GM12878 (cell line): ENCODE results near the gene RGS1. TPM values are rescaled to one million over a fixed set of nuclear protein-coding genes. Genes with fewer than 3 reads are reported as not detected.
A peak's percentile ranks its signal among the peaks of the same experiment; 100 is the strongest.

Experiments
- ATAC-seq: fragments of 200-7000 bp; cut with Tn5 transposase; 3 replicates; pipeline ENCODE4 v1.9.1; 2020; ENCODE audit warnings: mild to moderate bottlenecking, moderate library complexity
- BruUV-seq: library from RNA; stranded (reverse); fragments of 400-500 nt; replicated peaks from 2 replicates; lab custom pipeline; 2021; lab: Mats Ljungman, UMichigan
- CTCF ChIA-PET: fragments of 300-600 bp; sonication (Branson Sonifier 250); formaldehyde crosslinking; extraction: SDS; loops from one replicate; lab custom pipeline; 2021; ENCODE audit warnings: inconsistent platforms; lab: Yijun Ruan, JAX
- POLR2A ChIA-PET: fragments of 350-600 bp; formaldehyde crosslinking; extraction: SDS; loops from one replicate; lab custom pipeline; 2021; ENCODE audit warnings: inconsistent platforms; lab: Charles Lee
- RAD21 ChIA-PET: fragments of 300-600 bp; sonication (Branson Sonifier 250); formaldehyde crosslinking; loops from one replicate; lab custom pipeline; 2023; ENCODE audit warnings: antibody characterized with exemption; ENCODE audit not compliant: unreplicated experiment; lab: Charles Lee
- SMC1A ChIA-PET: fragments of 300-600 bp; sonication (Branson Sonifier 250); formaldehyde crosslinking; loops from one replicate; lab custom pipeline; 2023; ENCODE audit not compliant: unreplicated experiment, uncharacterized antibody; lab: Charles Lee
- DNase-seq: peaks from one replicate; pipeline ENCODE4 v3.0.0-alpha.2; 2011; ENCODE audit warnings: low read depth, low spot score
- FAIRE-seq: peaks from 3 replicates; lab custom pipeline; 2011; peaks lifted over from hg19 to GRCh38; lab: Jason Lieb, UNC
- H2AFZ ChIP-seq: 2 replicates; pipeline ENCODE4 v1.6.0; 2011; ENCODE audit warnings: low read depth, low read length, control low read depth; ENCODE audit not compliant: control insufficient read depth
- H3K27ac ChIP-seq: 2 replicates; pipeline ENCODE4 v1.5.1; 2011; ENCODE audit warnings: control low read depth; ENCODE audit not compliant: control insufficient read depth, insufficient read depth
- H3K27me3 ChIP-seq, 2 experiments: replicated peaks in 1 of 2; 2 replicates each; pipeline versions ENCODE4 v1.6.0 to v1.6.1; 2011; ENCODE audit warnings: low read length in 1 of 2; ENCODE audit not compliant: control insufficient read depth in 2 of 2, insufficient read depth in 2 of 2
- H3K36me3 ChIP-seq, 2 experiments: 2 replicates each; pipeline ENCODE4 v1.5.1; 2011; ENCODE audit warnings: low read length in 1 of 2; ENCODE audit not compliant: control insufficient read depth in 2 of 2, insufficient read depth in 2 of 2
- H3K4me1 ChIP-seq: 2 replicates; pipeline ENCODE4 v1.6.1; 2011; ENCODE audit warnings: mild to moderate bottlenecking, low read length, moderate library complexity, mixed read lengths; ENCODE audit not compliant: control insufficient read depth, insufficient read depth
- H3K4me2 ChIP-seq: 2 replicates; pipeline ENCODE4 v1.6.0; 2011; ENCODE audit warnings: control low read depth; ENCODE audit not compliant: control insufficient read depth, insufficient read depth
- H3K4me3 ChIP-seq: fragments of 200-600 bp; sonication (generic); 2 replicates; pipeline ENCODE4 v1.5.1; 2016
- H3K79me2 ChIP-seq: 2 replicates; pipeline ENCODE4 v1.6.0; 2011; ENCODE audit warnings: low read length; ENCODE audit not compliant: control insufficient read depth, insufficient read depth
- H3K9ac ChIP-seq: 2 replicates; pipeline ENCODE4 v1.8.0; 2011; ENCODE audit warnings: low read length, control low read depth, mixed read lengths; ENCODE audit not compliant: control insufficient read depth, insufficient read depth
- H3K9me3 ChIP-seq: replicated peaks from 3 replicates; pipeline ENCODE4 v1.5.1; 2011; ENCODE audit warnings: mild to moderate bottlenecking, low read length; ENCODE audit not compliant: control insufficient read depth, insufficient read depth
- H4K20me1 ChIP-seq: 2 replicates; pipeline ENCODE4 v1.6.0; 2011; ENCODE audit not compliant: control insufficient read depth, insufficient read depth
- CREB1 ChIP-seq: IDR thresholded peaks from 2 replicates; pipeline ENCODE4 v1.6.1; 2012; ENCODE audit warnings: low read depth, mild to moderate bottlenecking, inconsistent platforms
- DPF2 ChIP-seq: fragments of 450-650 bp; IDR thresholded peaks from 2 replicates; pipeline ENCODE4 v1.6.1; 2017; ENCODE audit warnings: mild to moderate bottlenecking
- HDGF ChIP-seq: fragments of 450-650 bp; IDR thresholded peaks from 2 replicates; pipeline ENCODE4 v1.6.1; 2016; ENCODE audit warnings: antibody characterized with exemption
- IKZF1 ChIP-seq: fragments of 450-650 bp; conservative IDR thresholded peaks from 2 replicates; pipeline ENCODE4 v1.6.1; 2017; ENCODE audit warnings: antibody characterized with exemption, mild to moderate bottlenecking
- IKZF2 ChIP-seq, 2 experiments: fragments of 450-650 bp; IDR thresholded peaks; 2 replicates each; pipeline ENCODE4 v1.6.1; 2017; ENCODE audit warnings: mild to moderate bottlenecking in 2 of 2, moderate library complexity in 2 of 2
- JUNB ChIP-seq: IDR thresholded peaks from 2 replicates; pipeline ENCODE4 v1.6.1; 2016; ENCODE audit warnings: antibody characterized with exemption, mild to moderate bottlenecking
- KLF5 ChIP-seq: fragments of 450-650 bp; IDR thresholded peaks from 2 replicates; pipeline ENCODE4 v1.6.1; 2014; ENCODE audit warnings: mild to moderate bottlenecking; ENCODE audit not compliant: partially characterized antibody
- MTA2 ChIP-seq: fragments of 450-650 bp; IDR thresholded peaks from 2 replicates; pipeline ENCODE4 v1.6.1; 2016; ENCODE audit warnings: low read depth, mild to moderate bottlenecking, moderate library complexity
- NR2F1 ChIP-seq: fragments of 450-650 bp; conservative IDR thresholded peaks from 2 replicates; pipeline ENCODE4 v1.6.1; 2017; ENCODE audit warnings: mild to moderate bottlenecking
- POLR2AphosphoS2 ChIP-seq: IDR thresholded peaks from 2 replicates; pipeline ENCODE4 v1.6.1; 2011; ENCODE audit warnings: low read depth, mild to moderate bottlenecking, low read length, improper control_type of control experiment, moderate library complexity
- TCF7 ChIP-seq: IDR thresholded peaks from 2 replicates; pipeline ENCODE4 v1.6.1; 2014; ENCODE audit warnings: antibody characterized with exemption, borderline replicate concordance
- WGBS: methylation state at CpG from one replicate; pipeline ENCODE4 v1.1.6; 2016; ENCODE audit warnings: low lambda C conversion rate; ENCODE audit not compliant: insufficient replicate concordance, insufficient coverage; ENCODE audit errors: missing lambda C conversion rate; 5-methylcytosine and 5-hydroxymethylcytosine counted together
- in situ Hi-C: fragments of 300-500 bp; cut with MboI; formaldehyde crosslinking; loops from 9 replicates; pipeline ENCODE4 v1.14.3; 2018; ENCODE audit warnings: mixed read lengths
- intact Hi-C: fragments of 100-400 bp; cut with micrococcal nuclease; formaldehyde crosslinking; loops from one replicate; pipeline ENCODE4 v1.14.2; 2022; ENCODE audit not compliant: unreplicated experiment
- polyA plus RNA-seq, 11 experiments: library from polyadenylated mRNA; depleted of rRNA in 4 of 11; unstranded in 6 of 11; stranded (reverse) in 5 of 11; fragments of >200 nt; fragmentation: Nextera tagmentation in 4 of 11; fragmentation: Illumina TruSeq in 1 of 11; extraction: Ambion mirVana in 4 of 11; extraction: Trizol in 1 of 11; gene quantifications; 1 replicate in 1 of 11; 2 replicates in 10 of 11; pipeline versions ENCODE4 v1.2.1 to v1.2.3, GENCODE V29; 2011 to 2016; ENCODE audit warnings: inconsistent platforms in 2 of 11, missing spikeins in 2 of 11, low read depth in 1 of 11
- total RNA-seq, 4 experiments: library from RNA; depleted of rRNA in 3 of 4; stranded (reverse); fragments of >200 nt in 3 of 4; fragmentation: Illumina TruSeq in 1 of 4; extraction: Trizol in 1 of 4; gene quantifications; 2 replicates each; pipeline versions ENCODE4 v1.2.1 to v1.2.3, GENCODE V29; 2013 to 2021
- TF ChIP-seq, protein P1 (sequence below): fragments of 450-650 bp; IDR thresholded peaks from 2 replicates; pipeline ENCODE4 v1.6.1; 2016; ENCODE audit warnings: mild to moderate bottlenecking, moderate library complexity, borderline replicate concordance
- TF ChIP-seq, protein P2 (sequence below): IDR thresholded peaks from 2 replicates; pipeline ENCODE4 v1.6.1; 2011; ENCODE audit warnings: low read depth, low read length, improper control_type of control experiment, borderline replicate concordance
- TF ChIP-seq, protein P3 (sequence below): fragments of 450-650 bp; formaldehyde crosslinking; IDR thresholded peaks from 2 replicates; pipeline ENCODE4 v1.5.0; 2022; ENCODE audit warnings: mild to moderate bottlenecking, missing genetic modification characterization

The RGS1 gene
- total and polyA plus RNA-seq, 10 of the 15 experiments (the other 5 are each of a cell fraction or from before 2014, with no cell fraction given): 20.7 to 882 (median 45.9) TPM

DNA sequence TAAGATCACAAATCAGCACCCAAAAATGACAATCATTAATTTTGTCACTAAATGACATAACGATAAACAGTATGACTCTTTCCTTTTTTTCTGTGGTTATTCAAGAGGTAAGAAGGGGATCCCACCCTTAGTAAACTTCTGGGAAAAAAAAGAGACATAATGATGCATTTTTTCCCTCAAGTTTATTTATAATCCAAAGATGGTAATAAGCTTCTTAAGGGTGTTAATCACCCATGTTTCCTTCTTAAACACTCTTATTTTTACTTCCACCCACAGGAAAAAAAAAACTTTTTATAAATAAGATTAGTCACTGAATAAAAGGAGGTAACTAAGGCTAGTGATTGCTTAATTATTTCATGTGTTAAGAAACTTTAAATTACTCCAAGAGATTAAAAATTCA is 24.7 kb downstream of the RGS1 start (continued):
- TF ChIP-seq, protein P1, sequence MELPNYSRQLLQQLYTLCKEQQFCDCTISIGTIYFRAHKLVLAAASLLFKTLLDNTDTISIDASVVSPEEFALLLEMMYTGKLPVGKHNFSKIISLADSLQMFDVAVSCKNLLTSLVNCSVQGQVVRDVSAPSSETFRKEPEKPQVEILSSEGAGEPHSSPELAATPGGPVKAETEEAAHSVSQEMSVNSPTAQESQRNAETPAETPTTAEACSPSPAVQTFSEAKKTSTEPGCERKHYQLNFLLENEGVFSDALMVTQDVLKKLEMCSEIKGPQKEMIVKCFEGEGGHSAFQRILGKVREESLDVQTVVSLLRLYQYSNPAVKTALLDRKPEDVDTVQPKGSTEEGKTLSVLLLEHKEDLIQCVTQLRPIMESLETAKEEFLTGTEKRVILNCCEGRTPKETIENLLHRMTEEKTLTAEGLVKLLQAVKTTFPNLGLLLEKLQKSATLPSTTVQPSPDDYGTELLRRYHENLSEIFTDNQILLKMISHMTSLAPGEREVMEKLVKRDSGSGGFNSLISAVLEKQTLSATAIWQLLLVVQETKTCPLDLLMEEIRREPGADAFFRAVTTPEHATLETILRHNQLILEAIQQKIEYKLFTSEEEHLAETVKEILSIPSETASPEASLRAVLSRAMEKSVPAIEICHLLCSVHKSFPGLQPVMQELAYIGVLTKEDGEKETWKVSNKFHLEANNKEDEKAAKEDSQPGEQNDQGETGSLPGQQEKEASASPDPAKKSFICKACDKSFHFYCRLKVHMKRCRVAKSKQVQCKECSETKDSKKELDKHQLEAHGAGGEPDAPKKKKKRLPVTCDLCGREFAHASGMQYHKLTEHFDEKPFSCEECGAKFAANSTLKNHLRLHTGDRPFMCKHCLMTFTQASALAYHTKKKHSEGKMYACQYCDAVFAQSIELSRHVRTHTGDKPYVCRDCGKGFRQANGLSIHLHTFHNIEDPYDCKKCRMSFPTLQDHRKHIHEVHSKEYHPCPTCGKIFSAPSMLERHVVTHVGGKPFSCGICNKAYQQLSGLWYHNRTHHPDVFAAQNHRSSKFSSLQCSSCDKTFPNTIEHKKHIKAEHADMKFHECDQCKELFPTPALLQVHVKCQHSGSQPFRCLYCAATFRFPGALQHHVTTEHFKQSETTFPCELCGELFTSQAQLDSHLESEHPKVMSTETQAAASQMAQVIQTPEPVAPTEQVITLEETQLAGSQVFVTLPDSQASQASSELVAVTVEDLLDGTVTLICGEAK: no peak
- TF ChIP-seq, protein P2, sequence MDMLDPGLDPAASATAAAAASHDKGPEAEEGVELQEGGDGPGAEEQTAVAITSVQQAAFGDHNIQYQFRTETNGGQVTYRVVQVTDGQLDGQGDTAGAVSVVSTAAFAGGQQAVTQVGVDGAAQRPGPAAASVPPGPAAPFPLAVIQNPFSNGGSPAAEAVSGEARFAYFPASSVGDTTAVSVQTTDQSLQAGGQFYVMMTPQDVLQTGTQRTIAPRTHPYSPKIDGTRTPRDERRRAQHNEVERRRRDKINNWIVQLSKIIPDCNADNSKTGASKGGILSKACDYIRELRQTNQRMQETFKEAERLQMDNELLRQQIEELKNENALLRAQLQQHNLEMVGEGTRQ: no peak
- TF ChIP-seq KLF5: no peak

DNA sequence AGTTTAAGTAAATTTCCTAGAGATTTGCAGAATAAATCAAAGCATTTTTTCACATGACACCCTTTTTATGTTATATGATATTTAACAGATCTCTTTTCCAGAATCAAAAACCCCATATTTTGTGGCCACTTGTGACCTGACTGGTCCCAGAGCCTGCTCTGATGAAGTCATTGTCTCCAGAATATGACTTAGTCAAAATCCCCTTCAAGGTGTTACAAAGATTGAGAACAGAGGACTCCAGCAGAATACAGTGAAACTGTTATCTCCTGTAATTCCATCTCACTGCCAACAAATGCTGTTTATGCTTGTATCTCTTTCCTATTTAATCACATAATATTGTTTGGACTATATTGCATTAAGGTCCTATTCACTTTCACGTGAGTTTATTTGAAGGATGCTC is 25.6 kb downstream of the RGS1 start:
- FAIRE-seq (no peak), DNase-seq (no peak), ATAC-seq (peak; percentile 71)
- in situ Hi-C loops: no loop called here
- Histone ChIP-seq H3K27me3 (no peaks in the 10 kb centered on the region), H3K9ac (no peak overlapping the region), H4K20me1 (no peaks in the 10 kb centered on the region), H3K4me2 (no peak overlapping the region), H3K27ac (no peak overlapping the region), H2AFZ (no peak overlapping the region), H3K79me2 (no peaks in the 10 kb centered on the region), H3K36me3 (no peaks in the 10 kb centered on the region), H3K4me1 (peaks cover 10% of the 10 kb centered on the region; the same call in 1 of the 2 replicates), H3K9me3 (no peaks in the 10 kb centered on the region), H3K4me3 (no peak overlapping the region)
- RAD21 ChIA-PET: interaction anchor here (1.6 to 2.9 kb wide), 3 partner anchors 16 to 58 kb away, joined by 3 to 19 read pairs (median 4); no protein-coding TSS in a partner anchor
- no TSS peak for BruUV-seq
- SMC1A ChIA-PET: interaction anchor here (0.7 to 8.4 kb wide), 11 partner anchors 8 to 123 kb away, joined by 3 to 175 read pairs (median 6); no protein-coding TSS in a partner anchor
- POLR2A ChIA-PET: no interaction called here
- intact Hi-C loops: loop anchor here (2.0 kb wide), 1 partner anchor 20 kb away; no protein-coding TSS in a partner anchor
- CTCF ChIA-PET: interaction anchor here (1.0 to 3.5 kb wide), 5 partner anchors 9 to 431 kb away, joined by 3 to 18 read pairs (median 5); no protein-coding TSS in a partner anchor
- 47% methylated on average over 1 of the region's 1 CpG for WGBS
- TF ChIP-seq HDGF: no peak
- TF ChIP-seq IKZF2 (IDR thresholded peaks at IDR 0.05): peak; percentile 30 to 60; a peak in 1 of 4 replicates
- TF ChIP-seq, protein P3, sequence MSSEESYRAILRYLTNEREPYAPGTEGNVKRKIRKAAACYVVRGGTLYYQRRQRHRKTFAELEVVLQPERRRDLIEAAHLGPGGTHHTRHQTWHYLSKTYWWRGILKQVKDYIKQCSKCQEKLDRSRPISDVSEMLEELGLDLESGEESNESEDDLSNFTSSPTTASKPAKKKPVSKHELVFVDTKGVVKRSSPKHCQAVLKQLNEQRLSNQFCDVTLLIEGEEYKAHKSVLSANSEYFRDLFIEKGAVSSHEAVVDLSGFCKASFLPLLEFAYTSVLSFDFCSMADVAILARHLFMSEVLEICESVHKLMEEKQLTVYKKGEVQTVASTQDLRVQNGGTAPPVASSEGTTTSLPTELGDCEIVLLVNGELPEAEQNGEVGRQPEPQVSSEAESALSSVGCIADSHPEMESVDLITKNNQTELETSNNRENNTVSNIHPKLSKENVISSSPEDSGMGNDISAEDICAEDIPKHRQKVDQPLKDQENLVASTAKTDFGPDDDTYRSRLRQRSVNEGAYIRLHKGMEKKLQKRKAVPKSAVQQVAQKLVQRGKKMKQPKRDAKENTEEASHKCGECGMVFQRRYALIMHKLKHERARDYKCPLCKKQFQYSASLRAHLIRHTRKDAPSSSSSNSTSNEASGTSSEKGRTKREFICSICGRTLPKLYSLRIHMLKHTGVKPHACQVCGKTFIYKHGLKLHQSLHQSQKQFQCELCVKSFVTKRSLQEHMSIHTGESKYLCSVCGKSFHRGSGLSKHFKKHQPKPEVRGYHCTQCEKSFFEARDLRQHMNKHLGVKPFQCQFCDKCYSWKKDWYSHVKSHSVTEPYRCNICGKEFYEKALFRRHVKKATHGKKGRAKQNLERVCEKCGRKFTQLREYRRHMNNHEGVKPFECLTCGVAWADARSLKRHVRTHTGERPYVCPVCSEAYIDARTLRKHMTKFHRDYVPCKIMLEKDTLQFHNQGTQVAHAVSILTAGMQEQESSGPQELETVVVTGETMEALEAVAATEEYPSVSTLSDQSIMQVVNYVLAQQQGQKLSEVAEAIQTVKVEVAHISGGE (CRISPR knock-in tag): no peak
- no peak for TF ChIP-seq POLR2AphosphoS2
- 0 out of 2 replicates have a peak, but pooled peaks have one; percentile 9 for TF ChIP-seq NR2F1
- TF ChIP-seq IKZF1: peak; percentile 66
- 0 out of 2 replicates have a peak, but pooled peaks have one; percentile 21 for TF ChIP-seq DPF2
- peak; percentile 40; the same call in 1 of the 2 replicates for TF ChIP-seq MTA2
- TF ChIP-seq CREB1: peak; percentile 66; the same call in 1 of the 2 replicates
- TF ChIP-seq JUNB: peak; percentile 19; the same call in 1 of the 2 replicates
- TF ChIP-seq TCF7: no peak
